Spleen (tissue), 7 donors: ENCODE data around the gene CD300H.

Source experiments
- POLR2AphosphoS5 ChIP-seq, 3 donors: sonication (generic); formaldehyde crosslinking; IDR thresholded peaks; one replicate each; pipeline ENCODE4 v1.5.1; 2017; ENCODE audit warnings: antibody characterized with exemption in 3 of 3
- TF ChIP-seq, protein P1 (sequence below), 11 experiments: fragments of 200-600 bp in 7 of 11; fragments of 450-650 bp in 4 of 11; sonication (generic) in 4 of 11; IDR thresholded peaks in 8 of 11; conservative IDR thresholded peaks in 3 of 11; 1 replicate in 7 of 11; 2 replicates in 4 of 11; pipeline versions ENCODE4 v1.4.0 to v1.8.0; 2016 to 2021; ENCODE audit warnings: antibody characterized with exemption in 11 of 11, inconsistent platforms in 4 of 11, mild to moderate bottlenecking in 1 of 11
- donor health status: DM: no; HTN: no; CAD: no; lungs with moderate emphysema.
- donor health status: DM: no; HTN: no; CAD: no.
- donor health status: DM: no; HTN: no; CAD: no.

- TF ChIP-seq, protein P1, sequence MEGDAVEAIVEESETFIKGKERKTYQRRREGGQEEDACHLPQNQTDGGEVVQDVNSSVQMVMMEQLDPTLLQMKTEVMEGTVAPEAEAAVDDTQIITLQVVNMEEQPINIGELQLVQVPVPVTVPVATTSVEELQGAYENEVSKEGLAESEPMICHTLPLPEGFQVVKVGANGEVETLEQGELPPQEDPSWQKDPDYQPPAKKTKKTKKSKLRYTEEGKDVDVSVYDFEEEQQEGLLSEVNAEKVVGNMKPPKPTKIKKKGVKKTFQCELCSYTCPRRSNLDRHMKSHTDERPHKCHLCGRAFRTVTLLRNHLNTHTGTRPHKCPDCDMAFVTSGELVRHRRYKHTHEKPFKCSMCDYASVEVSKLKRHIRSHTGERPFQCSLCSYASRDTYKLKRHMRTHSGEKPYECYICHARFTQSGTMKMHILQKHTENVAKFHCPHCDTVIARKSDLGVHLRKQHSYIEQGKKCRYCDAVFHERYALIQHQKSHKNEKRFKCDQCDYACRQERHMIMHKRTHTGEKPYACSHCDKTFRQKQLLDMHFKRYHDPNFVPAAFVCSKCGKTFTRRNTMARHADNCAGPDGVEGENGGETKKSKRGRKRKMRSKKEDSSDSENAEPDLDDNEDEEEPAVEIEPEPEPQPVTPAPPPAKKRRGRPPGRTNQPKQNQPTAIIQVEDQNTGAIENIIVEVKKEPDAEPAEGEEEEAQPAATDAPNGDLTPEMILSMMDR (IDR thresholded peaks at IDR 0.05 in 8 of 11, conservative IDR thresholded peaks at IDR 0.05 in 3 of 11): no peak
- TF ChIP-seq POLR2AphosphoS5 (IDR thresholded peaks at IDR 0.05): no peak
These were observed 44.8 kb downstream of the CD300H start for GRCh38 chr17:74522381-74523105.
